CD4-positive, alpha-beta T cell (primary cell): ENCODE measurements around the gene NAGPA. TPM values are rescaled to one million over a fixed set of nuclear protein-coding genes. Genes with fewer than 3 reads are reported as not detected.

Source experiments
- ATAC-seq: fragments of 200-7000 bp; cut with Tn5 transposase; one replicate; pipeline ENCODE4 v1.10.0; 2022; ENCODE audit warnings: mild to moderate bottlenecking; ENCODE audit not compliant: poor library complexity
- CTCF ChIA-PET: fragments of 350-600 bp; sonication (Branson Sonifier 250); formaldehyde crosslinking; loops from one replicate; lab custom pipeline; 2021; ENCODE audit warnings: antibody characterized with exemption, inconsistent platforms; lab: Charles Lee
- POLR2A ChIA-PET: fragments of 350-600 bp; sonication (Branson Sonifier 250); formaldehyde crosslinking; loops from one replicate; lab custom pipeline; 2021; ENCODE audit warnings: antibody characterized with exemption, inconsistent platforms; lab: Charles Lee
- DNase-seq, 14 experiments: peaks; one replicate each; pipeline ENCODE4 v3.0.0-alpha.2; 2013 to 2020; ENCODE audit warnings: mixed read lengths in 2 of 14
- H3K27ac ChIP-seq, 2 donors: one replicate each; pipeline versions ENCODE4 v1.5.1 to v1.7.0; 2013; ENCODE audit warnings: low read length in 2 of 2, low read depth in 1 of 2, mild to moderate bottlenecking in 1 of 2
- H3K27me3 ChIP-seq, 2 experiments: 1 replicate in 1 of 2; 2 replicates in 1 of 2; pipeline versions ENCODE4 v1.6.1 to v1.7.0; 2013; ENCODE audit warnings: low read length in 2 of 2, control low read depth in 1 of 2, mild to moderate bottlenecking in 1 of 2, moderate library complexity in 1 of 2; ENCODE audit not compliant: insufficient read depth in 2 of 2, control insufficient read depth in 1 of 2
- H3K36me3 ChIP-seq: one replicate; pipeline ENCODE4 v1.6.1; 2013; ENCODE audit warnings: low read length, control low read depth; ENCODE audit not compliant: insufficient read depth
- H3K4me1 ChIP-seq: one replicate; pipeline ENCODE4 v1.6.1; 2013; ENCODE audit warnings: low read length, control low read depth; ENCODE audit not compliant: insufficient read depth
- H3K4me3 ChIP-seq: one replicate; pipeline ENCODE4 v1.5.1; 2013; ENCODE audit warnings: mild to moderate bottlenecking, low read length, moderate library complexity
- H3K9me3 ChIP-seq, 2 experiments: 1 replicate in 1 of 2; 2 replicates in 1 of 2; pipeline versions ENCODE4 v1.6.1 to v1.7.0; 2013; ENCODE audit warnings: low read length in 2 of 2, mild to moderate bottlenecking in 2 of 2, control low read depth in 1 of 2, moderate library complexity in 1 of 2; ENCODE audit not compliant: control insufficient read depth in 1 of 2, insufficient read depth in 1 of 2
- H3K27ac Mint-ChIP-seq: one replicate; pipeline ENCODE4 v1.8.0; 2020; ENCODE audit warnings: mixed read lengths
- H3K27me3 Mint-ChIP-seq: one replicate; pipeline ENCODE4 v1.8.0; 2021; ENCODE audit warnings: mixed read lengths
- H3K36me3 Mint-ChIP-seq: one replicate; pipeline ENCODE4 v1.8.0; 2021; ENCODE audit warnings: low read depth, mixed read lengths
- H3K4me1 Mint-ChIP-seq: one replicate; pipeline ENCODE4 v1.8.0; 2021; ENCODE audit warnings: low read depth, mixed read lengths
- H3K4me3 Mint-ChIP-seq: one replicate; pipeline ENCODE4 v1.8.0; 2020; ENCODE audit warnings: mild to moderate bottlenecking, mixed read lengths
- H3K9me3 Mint-ChIP-seq: one replicate; pipeline ENCODE4 v1.8.0; 2020; ENCODE audit warnings: mixed read lengths
- intact Hi-C, 2 experiments: fragments of 100-400 bp; cut with DNase I in 1 of 2; cut with micrococcal nuclease in 1 of 2; formaldehyde crosslinking; loops; one replicate each; pipeline versions ENCODE4 v1.15.1 to v1.9.0; 2023 to 2025; cut with DNase I, micrococcal nuclease
- total RNA-seq, 174 experiments: library from RNA in 2 of 174; stranded (reverse) in 2 of 174; gene quantifications; one replicate each; pipeline ENCODE4 v1.2.3 and lab custom pipeline; 2021 to 2026
- TF ChIP-seq, protein P1 (sequence below): fragments of 200-600 bp; IDR thresholded peaks from one replicate; pipeline ENCODE4 v1.8.0; 2022; ENCODE audit warnings: antibody characterized with exemption, mild to moderate bottlenecking

Gene NAGPA
- total RNA-seq, 2 experiments from 2014 or later = 30.0 to 34.0 TPM

DNA sequence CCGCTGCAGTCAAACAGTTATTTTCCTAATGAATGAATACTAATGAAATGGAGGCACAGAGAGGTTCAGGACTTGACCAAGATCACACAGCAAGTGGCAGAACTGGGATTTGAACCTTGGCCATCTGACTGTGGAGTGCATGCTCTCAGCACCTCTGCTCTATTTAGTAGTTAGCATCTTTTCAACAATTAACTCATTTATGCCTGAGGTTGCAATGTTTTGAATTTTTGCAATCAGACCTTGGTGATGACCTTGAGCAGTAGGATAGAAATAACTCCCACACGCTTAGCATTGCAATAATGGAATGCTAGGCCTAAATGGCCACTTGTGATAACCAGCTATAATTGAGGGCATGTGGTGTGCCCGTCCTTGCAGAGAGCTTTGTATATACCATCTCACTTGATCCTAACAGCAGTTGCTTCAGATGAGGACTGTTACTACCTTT lies 31.0 kb downstream of the NAGPA start:
- TF ChIP-seq, protein P1, sequence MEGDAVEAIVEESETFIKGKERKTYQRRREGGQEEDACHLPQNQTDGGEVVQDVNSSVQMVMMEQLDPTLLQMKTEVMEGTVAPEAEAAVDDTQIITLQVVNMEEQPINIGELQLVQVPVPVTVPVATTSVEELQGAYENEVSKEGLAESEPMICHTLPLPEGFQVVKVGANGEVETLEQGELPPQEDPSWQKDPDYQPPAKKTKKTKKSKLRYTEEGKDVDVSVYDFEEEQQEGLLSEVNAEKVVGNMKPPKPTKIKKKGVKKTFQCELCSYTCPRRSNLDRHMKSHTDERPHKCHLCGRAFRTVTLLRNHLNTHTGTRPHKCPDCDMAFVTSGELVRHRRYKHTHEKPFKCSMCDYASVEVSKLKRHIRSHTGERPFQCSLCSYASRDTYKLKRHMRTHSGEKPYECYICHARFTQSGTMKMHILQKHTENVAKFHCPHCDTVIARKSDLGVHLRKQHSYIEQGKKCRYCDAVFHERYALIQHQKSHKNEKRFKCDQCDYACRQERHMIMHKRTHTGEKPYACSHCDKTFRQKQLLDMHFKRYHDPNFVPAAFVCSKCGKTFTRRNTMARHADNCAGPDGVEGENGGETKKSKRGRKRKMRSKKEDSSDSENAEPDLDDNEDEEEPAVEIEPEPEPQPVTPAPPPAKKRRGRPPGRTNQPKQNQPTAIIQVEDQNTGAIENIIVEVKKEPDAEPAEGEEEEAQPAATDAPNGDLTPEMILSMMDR = no peak
- ChIA-PET CTCF (no interaction called here), POLR2A (no interaction called here)

DNA sequence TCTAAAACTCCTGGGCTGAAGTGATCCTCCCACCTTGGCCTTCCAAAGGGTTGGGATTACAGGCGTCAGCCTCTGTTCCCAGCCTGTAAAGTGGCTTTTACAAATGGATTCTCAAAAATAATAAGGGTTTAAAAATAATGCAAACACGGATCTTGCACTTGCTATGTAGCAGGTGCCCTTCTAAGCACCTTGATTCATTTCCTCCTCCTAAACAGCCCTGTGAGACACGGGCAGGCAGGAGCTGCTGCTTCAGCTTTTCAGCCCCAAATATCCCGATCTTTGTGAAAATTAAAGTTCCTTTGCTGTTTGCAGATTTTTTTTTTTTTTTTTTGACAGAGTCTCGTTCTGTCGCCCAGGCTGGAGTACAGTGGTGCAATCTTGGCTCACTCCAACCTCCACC lies 31.7 kb downstream of the NAGPA start:
- Histone ChIP-seq H3K36me3 (no peaks in the 10 kb centered on the region), H3K27ac (no peak overlapping the region), H3K4me3 (no peak overlapping the region), H3K4me1 (no peaks in the 10 kb centered on the region), H3K9me3 (no peaks in the 10 kb centered on the region), H3K27me3 (no peaks in the 10 kb centered on the region)
- no peak for ATAC-seq
- DNase-seq = no peak
- H3K4me3 Mint-ChIP-seq = no peak overlapping the region
- CTCF ChIA-PET = no interaction called here
- no peaks in the 10 kb centered on the region for H3K4me1 Mint-ChIP-seq
- TF ChIP-seq, protein P1 = no peak
- POLR2A ChIA-PET = no interaction called here
- no peaks in the 10 kb centered on the region for H3K36me3 Mint-ChIP-seq
- intact Hi-C loops = no loop called here
- no peak overlapping the region for H3K27ac Mint-ChIP-seq
- peaks cover 27% of the 10 kb centered on the region for H3K27me3 Mint-ChIP-seq
- H3K9me3 Mint-ChIP-seq = no peaks in the 10 kb centered on the region

More for the DNA sequence above, 31.0 kb downstream of the NAGPA start:
- H3K9me3 Mint-ChIP-seq = no peaks in the 10 kb centered on the region
- no peaks in the 10 kb centered on the region for H3K36me3 Mint-ChIP-seq
- no peak for ATAC-seq
- Histone ChIP-seq H3K27ac (no peak overlapping the region), H3K27me3 (no peaks in the 10 kb centered on the region), H3K4me1 (no peaks in the 10 kb centered on the region), H3K36me3 (no peaks in the 10 kb centered on the region), H3K4me3 (no peak overlapping the region), H3K9me3 (no peaks in the 10 kb centered on the region)
- intact Hi-C loops = no loop called here
- H3K27ac Mint-ChIP-seq = no peak overlapping the region
- H3K27me3 Mint-ChIP-seq = peaks cover 21% of the 10 kb centered on the region
- no peaks in the 10 kb centered on the region for H3K4me1 Mint-ChIP-seq
- DNase-seq = no peak
- H3K4me3 Mint-ChIP-seq = no peak overlapping the region

DNA sequence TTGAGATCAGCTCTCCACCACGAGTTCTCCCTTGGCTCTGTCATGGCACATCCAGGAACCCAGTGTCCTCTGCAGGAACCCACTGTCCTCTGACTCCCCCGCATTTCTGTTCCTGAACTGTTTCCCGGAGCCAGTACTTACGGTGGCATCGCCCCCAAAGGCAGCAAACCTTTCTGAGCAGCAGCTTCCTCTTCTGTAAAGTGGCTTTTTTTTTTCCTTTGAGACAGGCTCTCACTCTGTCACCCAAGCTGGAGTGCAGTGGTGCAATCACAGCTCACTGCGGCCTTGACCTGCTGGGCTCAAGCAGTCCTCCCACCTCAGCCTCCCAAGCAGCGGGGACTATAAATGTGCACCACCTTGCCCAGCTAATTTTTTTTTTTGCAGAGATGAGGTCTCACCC lies 32.2 kb downstream of the NAGPA start:
- Mint-ChIP-seq H3K4me3 (no peak overlapping the region), H3K27ac (no peak overlapping the region), H3K9me3 (no peaks in the 10 kb centered on the region), H3K36me3 (no peaks in the 10 kb centered on the region), H3K27me3 (peaks cover 31% of the 10 kb centered on the region), H3K4me1 (no peaks in the 10 kb centered on the region)
- intact Hi-C loops = no loop called here
- TF ChIP-seq, protein P1 = no peak
- ATAC-seq (no peak), DNase-seq (no peak)
- Histone ChIP-seq H3K4me3 (no peak overlapping the region), H3K9me3 (no peaks in the 10 kb centered on the region), H3K27me3 (no peaks in the 10 kb centered on the region), H3K27ac (no peak overlapping the region), H3K4me1 (no peaks in the 10 kb centered on the region), H3K36me3 (no peaks in the 10 kb centered on the region)
- ChIA-PET POLR2A (no interaction called here), CTCF (no interaction called here)
